K562 (cell line): ENCODE data around the gene PRKG1. TPM values are rescaled to one million over a fixed set of nuclear protein-coding genes. Genes with fewer than 3 reads are reported as not detected.

Experiments used
- ATAC-seq: fragments of 200-7000 bp; cut with Tn5 transposase; 3 replicates; pipeline ENCODE4 v1.9.1; 2020; ENCODE audit warnings: moderate library complexity
- BruUV-seq: library from RNA; stranded (reverse); fragments of 400-500 nt; replicated peaks from 2 replicates; lab custom pipeline; 2021; lab: Mats Ljungman, UMichigan
- CTCF ChIA-PET: fragments of 300-600 bp; formaldehyde crosslinking; extraction: SDS; loops from one replicate; lab custom pipeline; 2021; ENCODE audit warnings: low intra/inter-chr PET ratio; lab: Yijun Ruan, JAX
- POLR2A ChIA-PET: fragments of 300-600, 350-650 bp; sonication (Branson Sonifier 250); formaldehyde crosslinking; extraction: SDS; loops from one replicate; lab custom pipeline; 2021; ENCODE audit warnings: antibody characterized with exemption, inconsistent platforms; lab: Yijun Ruan, JAX
- DNase-seq, 4 experiments: peaks; one replicate each; pipeline versions ENCODE4 v3.0.0 to v3.0.0-alpha.2; 2011 to 2018; ENCODE audit warnings: low spot score in 3 of 4, mixed read lengths in 3 of 4; ENCODE audit errors: extremely low read depth in 1 of 4
- FAIRE-seq: peaks from 2 replicates; lab custom pipeline; 2011; peaks lifted over from hg19 to GRCh38; lab: Jason Lieb, UNC
- H2AFZ ChIP-seq: 2 replicates; pipeline ENCODE4 v1.6.0; 2011; ENCODE audit warnings: low read depth, low read length, control low read depth, inconsistent platforms
- H3K27ac ChIP-seq: fragments of 200-600 bp; 3 replicates; pipeline ENCODE4 v1.8.0; 2011; ENCODE audit warnings: low read depth, mild to moderate bottlenecking, control low read depth, inconsistent platforms, low read length, moderate library complexity, mixed read lengths; ENCODE audit errors: extremely low read depth
- H3K27me3 ChIP-seq, 2 experiments: fragments of 300-600 bp in 1 of 2; 2 replicates in 1 of 2; 3 replicates in 1 of 2; pipeline versions ENCODE4 v1.6.0 to v1.8.0; 2011; ENCODE audit warnings: inconsistent platforms in 2 of 2, low read length in 2 of 2, mild to moderate bottlenecking in 1 of 2, mixed read lengths in 1 of 2, moderate library complexity in 1 of 2; ENCODE audit not compliant: control insufficient read depth in 2 of 2, insufficient read depth in 2 of 2
- H3K36me3 ChIP-seq: fragments of 300-600 bp; 3 replicates; pipeline ENCODE4 v1.8.0; 2011; ENCODE audit warnings: mild to moderate bottlenecking, low read length, inconsistent platforms; ENCODE audit not compliant: control insufficient read depth, insufficient read depth
- H3K4me1 ChIP-seq, 2 experiments: fragments of 200-600 bp in 1 of 2; replicated peaks in 1 of 2; 2 replicates in 1 of 2; 3 replicates in 1 of 2; pipeline versions ENCODE4 v1.5.1 to v1.8.0; 2011; ENCODE audit warnings: inconsistent platforms in 2 of 2, low read length in 2 of 2, mild to moderate bottlenecking in 1 of 2, mixed read lengths in 1 of 2, moderate library complexity in 1 of 2; ENCODE audit not compliant: control insufficient read depth in 2 of 2, insufficient read depth in 2 of 2
- H3K4me2 ChIP-seq: 2 replicates; pipeline ENCODE4 v1.6.1; 2011; ENCODE audit warnings: low read length, control low read depth, inconsistent platforms, mixed read lengths; ENCODE audit not compliant: insufficient read depth
- H3K4me3 ChIP-seq: fragments of 200-600 bp; sonication (generic), shearing (Covaris generic); 2 replicates; pipeline ENCODE4 v1.5.1; 2016; ENCODE audit warnings: control low read depth, inconsistent platforms
- H3K79me2 ChIP-seq: fragments of 200-600 bp; 3 replicates; pipeline ENCODE4 v1.8.0; 2011; ENCODE audit warnings: low read length, inconsistent platforms; ENCODE audit not compliant: control insufficient read depth, insufficient read depth
- H3K9ac ChIP-seq, 2 experiments: 2 replicates each; pipeline versions ENCODE4 v1.6.0 to v1.6.1; 2011; ENCODE audit warnings: low read depth in 2 of 2, low read length in 2 of 2, control low read depth in 1 of 2, inconsistent platforms in 1 of 2, mild to moderate bottlenecking in 1 of 2, mixed read lengths in 1 of 2; ENCODE audit not compliant: insufficient read depth in 1 of 2
- H3K9me1 ChIP-seq: one replicate; pipeline ENCODE4 v1.6.0; 2011; ENCODE audit warnings: inconsistent platforms, mild to moderate bottlenecking, low read length, moderate library complexity; ENCODE audit not compliant: control insufficient read depth, insufficient read depth
- H3K9me3 ChIP-seq: replicated peaks from 2 replicates; pipeline ENCODE4 v1.5.1; 2011; ENCODE audit warnings: low read depth, low read length, inconsistent platforms; ENCODE audit not compliant: control insufficient read depth, insufficient read depth
- H4K20me1 ChIP-seq: replicated peaks from 2 replicates; pipeline ENCODE4 v1.6.1; 2011; ENCODE audit warnings: low read length, inconsistent platforms, mixed read lengths; ENCODE audit not compliant: control insufficient read depth, insufficient read depth
- POLR3A ChIP-seq: IDR thresholded peaks from 2 replicates; pipeline ENCODE4 v1.6.1; 2011; ENCODE audit warnings: borderline replicate concordance, mild to moderate bottlenecking, moderate library complexity; ENCODE audit not compliant: insufficient read length, insufficient read depth; ENCODE audit errors: extremely low read depth
- ZNF551 ChIP-seq: fragments of 250-450 bp; sonication (Bioruptor Pico); IDR thresholded peaks from 2 replicates; pipeline ENCODE4 v1.5.0; 2021; ENCODE audit warnings: mild to moderate bottlenecking, moderate library complexity
- WGBS: fragments of 100-300 bp; shearing (Covaris generic); methylation state at CpG from one replicate; pipeline ENCODE4 v1.1.6; 2016; ENCODE audit warnings: low coverage, mixed read lengths; ENCODE audit not compliant: insufficient coverage; ENCODE audit errors: missing lambda C conversion rate; 5-methylcytosine and 5-hydroxymethylcytosine counted together
- in situ Hi-C: fragments of 300-500 bp; cut with MboI; formaldehyde crosslinking; loops from 4 replicates; pipeline ENCODE4 v1.15.0; 2018; ENCODE audit warnings: inconsistent platforms, mixed read lengths
- intact Hi-C: fragments of 100-400 bp; cut with micrococcal nuclease; formaldehyde crosslinking; loops from 2 replicates; pipeline ENCODE4 v1.14.2; 2022
- polyA plus RNA-seq, 8 experiments: library from polyadenylated mRNA; depleted of rRNA in 4 of 8; stranded (reverse) in 5 of 8; unstranded in 3 of 8; fragments of >200 nt; fragmentation: Nextera tagmentation in 2 of 8; fragmentation: Illumina TruSeq in 1 of 8; extraction: Ambion mirVana in 2 of 8; extraction: Trizol in 1 of 8; gene quantifications; 2 replicates each; pipeline versions ENCODE4 v1.2.1 to v1.2.3, GENCODE V29; 2011 to 2014; ENCODE audit warnings: inconsistent platforms in 1 of 8, missing spikeins in 1 of 8
- total RNA-seq, 7 experiments: library from RNA; depleted of rRNA in 6 of 7; stranded (reverse); fragments of >200 nt in 6 of 7; fragmentation: Illumina TruSeq in 2 of 7; extraction: Trizol in 2 of 7; gene quantifications; 2 replicates each; pipeline versions ENCODE4 v1.2.1 to v1.2.3, GENCODE V29; 2011 to 2021; ENCODE audit warnings: low replicate concordance in 1 of 7
- TF ChIP-seq, protein P1 (sequence below): fragments of 250-450 bp; sonication (Bioruptor Pico); IDR thresholded peaks from 2 replicates; pipeline ENCODE4 v1.5.0; 2022; ENCODE audit warnings: mild to moderate bottlenecking
- TF ChIP-seq, protein P2 (sequence below): sonication (generic); formaldehyde crosslinking; IDR thresholded peaks from 2 replicates; pipeline ENCODE4 v1.8.0; 2022; ENCODE audit warnings: missing genetic modification reagents, mild to moderate bottlenecking, borderline replicate concordance

Gene PRKG1
- total and polyA plus RNA-seq, 9 of the 15 experiments (the other 6 are each of a cell fraction or from before 2014, with no cell fraction given), result 0.22 TPM; not detected in 8

DNA sequence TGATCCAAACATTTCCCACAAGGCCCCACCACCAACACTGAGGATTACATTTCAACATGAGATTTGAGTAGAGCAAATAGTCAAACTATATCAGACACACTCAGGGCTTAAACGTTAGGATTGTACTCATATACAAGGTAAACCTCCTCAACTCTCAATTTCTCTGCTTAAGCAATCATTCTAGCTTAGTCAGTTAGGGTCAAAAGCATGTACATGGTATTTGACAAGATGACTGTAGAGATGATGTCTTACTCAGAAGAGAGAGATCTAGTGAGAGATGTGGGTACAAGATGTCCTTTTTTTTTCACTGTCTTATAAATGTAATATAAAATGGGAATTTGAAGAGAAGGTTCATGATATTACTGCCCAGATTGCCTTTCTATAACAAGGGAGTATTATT, 270.1 kb downstream of the PRKG1 start (continued):
- TF ChIP-seq POLR3A, result no peak
- no peak for TF ChIP-seq ZNF551 (CRISPR knock-in tag)

DNA sequence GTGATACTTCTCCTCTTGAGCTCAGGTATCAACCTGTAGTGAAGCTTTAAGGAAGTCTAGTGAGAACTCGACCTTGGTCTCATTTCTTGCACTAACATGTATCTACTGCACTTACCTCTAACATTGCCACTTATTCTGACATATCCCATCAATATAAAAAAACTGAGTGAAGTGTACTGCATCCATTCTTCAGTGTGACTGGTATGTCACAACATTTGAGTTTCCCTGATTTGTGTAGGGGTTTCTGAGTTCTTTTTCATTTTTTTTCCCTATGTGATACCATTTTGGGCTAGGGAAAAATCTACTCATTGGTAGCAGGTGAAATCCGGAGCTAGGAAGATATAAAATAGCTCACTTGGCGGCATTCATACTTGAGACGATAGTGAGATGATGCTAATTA, 274.3 kb downstream of the PRKG1 start:
- no peaks in the 10 kb centered on the region for H3K4me1 ChIP-seq
- no peak for ATAC-seq
- H3K9ac ChIP-seq, result no peak overlapping the region
- no peaks in the 10 kb centered on the region for H3K9me1 ChIP-seq
- H3K4me2 ChIP-seq, result no peak overlapping the region
- no peaks in the 10 kb centered on the region for H3K36me3 ChIP-seq
- in situ Hi-C loops (no loop called here), intact Hi-C loops (no loop called here)
- no peak overlapping the region for H3K4me3 ChIP-seq
- WGBS, result 1% methylated on average over 4 of the region's 4 CpGs
- H3K79me2 ChIP-seq, result no peaks in the 10 kb centered on the region
- H3K27ac ChIP-seq, result no peak overlapping the region
- no peaks in the 10 kb centered on the region for H3K27me3 ChIP-seq
- no peak for FAIRE-seq
- TF ChIP-seq, protein P1, sequence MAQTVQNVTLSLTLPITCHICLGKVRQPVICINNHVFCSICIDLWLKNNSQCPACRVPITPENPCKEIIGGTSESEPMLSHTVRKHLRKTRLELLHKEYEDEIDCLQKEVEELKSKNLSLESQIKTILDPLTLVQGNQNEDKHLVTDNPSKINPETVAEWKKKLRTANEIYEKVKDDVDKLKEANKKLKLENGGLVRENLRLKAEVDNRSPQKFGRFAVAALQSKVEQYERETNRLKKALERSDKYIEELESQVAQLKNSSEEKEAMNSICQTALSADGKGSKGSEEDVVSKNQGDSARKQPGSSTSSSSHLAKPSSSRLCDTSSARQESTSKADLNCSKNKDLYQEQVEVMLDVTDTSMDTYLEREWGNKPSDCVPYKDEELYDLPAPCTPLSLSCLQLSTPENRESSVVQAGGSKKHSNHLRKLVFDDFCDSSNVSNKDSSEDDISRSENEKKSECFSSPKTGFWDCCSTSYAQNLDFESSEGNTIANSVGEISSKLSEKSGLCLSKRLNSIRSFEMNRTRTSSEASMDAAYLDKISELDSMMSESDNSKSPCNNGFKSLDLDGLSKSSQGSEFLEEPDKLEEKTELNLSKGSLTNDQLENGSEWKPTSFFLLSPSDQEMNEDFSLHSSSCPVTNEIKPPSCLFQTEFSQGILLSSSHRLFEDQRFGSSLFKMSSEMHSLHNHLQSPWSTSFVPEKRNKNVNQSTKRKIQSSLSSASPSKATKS (CRISPR knock-in tag), result no peak
- TF ChIP-seq, protein P2, sequence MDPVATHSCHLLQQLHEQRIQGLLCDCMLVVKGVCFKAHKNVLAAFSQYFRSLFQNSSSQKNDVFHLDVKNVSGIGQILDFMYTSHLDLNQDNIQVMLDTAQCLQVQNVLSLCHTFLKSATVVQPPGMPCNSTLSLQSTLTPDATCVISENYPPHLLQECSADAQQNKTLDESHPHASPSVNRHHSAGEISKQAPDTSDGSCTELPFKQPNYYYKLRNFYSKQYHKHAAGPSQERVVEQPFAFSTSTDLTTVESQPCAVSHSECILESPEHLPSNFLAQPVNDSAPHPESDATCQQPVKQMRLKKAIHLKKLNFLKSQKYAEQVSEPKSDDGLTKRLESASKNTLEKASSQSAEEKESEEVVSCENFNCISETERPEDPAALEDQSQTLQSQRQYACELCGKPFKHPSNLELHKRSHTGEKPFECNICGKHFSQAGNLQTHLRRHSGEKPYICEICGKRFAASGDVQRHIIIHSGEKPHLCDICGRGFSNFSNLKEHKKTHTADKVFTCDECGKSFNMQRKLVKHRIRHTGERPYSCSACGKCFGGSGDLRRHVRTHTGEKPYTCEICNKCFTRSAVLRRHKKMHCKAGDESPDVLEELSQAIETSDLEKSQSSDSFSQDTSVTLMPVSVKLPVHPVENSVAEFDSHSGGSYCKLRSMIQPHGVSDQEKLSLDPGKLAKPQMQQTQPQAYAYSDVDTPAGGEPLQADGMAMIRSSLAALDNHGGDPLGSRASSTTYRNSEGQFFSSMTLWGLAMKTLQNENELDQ (CRISPR knock-in tag), result no peak
- POLR2A ChIA-PET, result no interaction called here
- no TSS peak for BruUV-seq
- no peaks in the 10 kb centered on the region for H3K9me3 ChIP-seq
- no peak overlapping the region for H2AFZ ChIP-seq
- CTCF ChIA-PET, result no interaction called here
- no peaks in the 10 kb centered on the region for H4K20me1 ChIP-seq
- DNase-seq, result no peak
